ENCODE results near the gene CHPF. TPM values are rescaled to one million over a fixed set of nuclear protein-coding genes. Genes with fewer than 3 reads are reported as not detected.

Gene CHPF
- total RNA-seq, 1 experiment from 2014 or later, result 228 TPM

- H3K9ac ChIP-seq (ENCODE audit: low read length), result no peak overlapping the region
- H4K20me1 ChIP-seq (ENCODE audit: insufficient read depth), result no peaks in the 10 kb centered on the region
- no peak overlapping the region for H3K4me3 ChIP-seq (replicated peaks in 1 of 2; ENCODE audit: low read depth in 1 of 2, low read length in 2 of 2)
- ChIA-PET POLR2A (no interaction called here), RAD21 (ENCODE audit: low non-redundant PET in 1 of 2, low total read pairs in 2 of 2, uncharacterized antibody in 2 of 2, unreplicated experiment in 2 of 2) (no interaction called here), CTCF (interaction anchor here (0.6 to 7.7 kb wide), 3 partner anchors 8 to 129 kb away, joined by 4 to 103 read pairs (median 5); a partner anchor contains a TSS)
- no peak for ATAC-seq
- no peak for TF ChIP-seq EGR1 (IDR thresholded peaks at IDR 0.05; ENCODE audit: low read depth)
- no peak for TF ChIP-seq EZH2 (IDR thresholded peaks at IDR 0.05)
- no peak for TF ChIP-seq RAD21 (IDR thresholded peaks at IDR 0.05; ENCODE audit: low read depth)
- no peaks in the 10 kb centered on the region for H3K9me2 ChIP-seq (ENCODE audit: insufficient read depth)
- H3K36me3 ChIP-seq (ENCODE audit: control insufficient read depth in 1 of 2, insufficient read depth in 2 of 2, low read length in 2 of 2), result no peaks in the 10 kb centered on the region
- no peak for DNase-seq (ENCODE audit: low read depth, low spot score)
- intact Hi-C loops (cut with micrococcal nuclease), result loop anchor here (10.0 kb wide), 1 partner anchor 358 kb away; the partner anchor contains the start of genes CNPPD1, RETREG2 and SLC23A3
- H3K9me3 ChIP-seq (ENCODE audit: control insufficient read depth in 1 of 2, insufficient read depth in 1 of 2, low read depth in 1 of 2, low read length in 2 of 2), result no peaks in the 10 kb centered on the region
- no peak overlapping the region for H3K27ac ChIP-seq (ENCODE audit: low read depth, low read length)
- peaks cover 13 to 39% of the 10 kb centered on the region in 2 experiments; a peak in 3 of 4 replicates for H3K4me1 ChIP-seq (ENCODE audit: control insufficient read depth in 1 of 2, insufficient read depth in 2 of 2, low read length in 2 of 2)
- H2AFZ ChIP-seq (ENCODE audit: low read depth, low read length, poor library complexity, severe bottlenecking), result no peak overlapping the region
- no peak overlapping the region for H3K4me2 ChIP-seq (ENCODE audit: low read length)
- no peaks in the 10 kb centered on the region for H3K27me3 ChIP-seq (ENCODE audit: insufficient read depth, low read length)
- BruUV-seq (replicated peaks), result no TSS peak
- H3K79me2 ChIP-seq (ENCODE audit: insufficient read depth, low read length), result no peaks in the 10 kb centered on the region
These were observed 11.3 kb downstream of the CHPF start for GRCh38 chr2:219532378-219532649.

DNA sequence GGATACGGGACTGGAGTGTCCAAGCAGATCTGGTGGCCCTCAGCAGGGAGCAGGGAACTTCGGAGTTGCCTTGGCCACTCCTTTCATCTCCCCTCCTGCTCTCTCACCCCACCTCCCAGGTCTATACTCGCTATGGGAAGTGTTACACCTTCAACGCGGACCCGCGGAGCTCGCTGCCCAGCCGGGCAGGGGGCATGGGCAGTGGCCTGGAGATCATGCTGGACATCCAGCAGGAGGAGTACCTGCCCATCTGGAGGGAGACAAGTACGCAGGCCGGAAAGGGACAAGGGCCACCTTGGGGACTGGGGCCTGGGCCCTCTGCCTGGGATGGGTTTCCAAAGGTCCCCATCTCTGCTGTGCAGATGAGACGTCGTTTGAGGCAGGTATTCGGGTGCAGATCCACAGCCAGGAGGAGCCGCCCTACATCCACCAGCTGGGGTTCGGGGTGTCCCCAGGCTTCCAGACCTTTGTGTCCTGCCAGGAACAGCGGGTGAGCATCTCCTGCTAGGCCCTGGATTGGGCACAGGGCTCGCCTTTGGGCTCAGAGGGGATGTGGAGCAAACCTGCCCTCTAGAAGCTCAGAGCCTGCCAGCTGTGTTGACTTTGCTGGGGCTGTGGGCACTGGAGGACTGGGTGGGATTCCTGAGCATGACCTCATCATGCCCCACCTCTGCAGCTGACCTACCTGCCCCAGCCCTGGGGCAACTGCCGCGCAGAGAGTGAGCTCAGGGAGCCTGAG lies 11.8 kb downstream of the CHPF start:
- no peaks in the 10 kb centered on the region for H3K27me3 ChIP-seq (ENCODE audit: insufficient read depth, low read length)
- intact Hi-C loops (cut with micrococcal nuclease), result loop anchor here (10.0 kb wide), 1 partner anchor 357 kb away; the partner anchor contains the start of genes CNPPD1, RETREG2 and SLC23A3
- no peak overlapping the region for H3K4me2 ChIP-seq (ENCODE audit: low read length)
- ChIA-PET CTCF (interaction anchor here (0.6 to 7.7 kb wide), 6 partner anchors 8 to 129 kb away, joined by 3 to 103 read pairs (median 4); partner anchors contain the start of gene GMPPA), RAD21 (ENCODE audit: low non-redundant PET in 1 of 2, low total read pairs in 2 of 2, uncharacterized antibody in 2 of 2, unreplicated experiment in 2 of 2) (interaction anchor here in 1 of 2 experiments (2.9 kb wide), 1 partner anchor 129 kb away, joined by 20 read pairs; no protein-coding TSS in a partner anchor), POLR2A (no interaction called here)
- DNase-seq (ENCODE audit: low read depth, low spot score) (no peak), ATAC-seq (no peak)
- no peaks in the 10 kb centered on the region for H4K20me1 ChIP-seq (ENCODE audit: insufficient read depth)
- no peak overlapping the region for H2AFZ ChIP-seq (ENCODE audit: low read depth, low read length, poor library complexity, severe bottlenecking)
- no peaks in the 10 kb centered on the region for H3K9me3 ChIP-seq (ENCODE audit: control insufficient read depth in 1 of 2, insufficient read depth in 1 of 2, low read depth in 1 of 2, low read length in 2 of 2)
- no TSS peak for BruUV-seq (replicated peaks)
- no peaks in the 10 kb centered on the region for H3K79me2 ChIP-seq (ENCODE audit: insufficient read depth, low read length)
- H3K4me1 ChIP-seq (ENCODE audit: control insufficient read depth in 1 of 2, insufficient read depth in 2 of 2, low read length in 2 of 2), result peaks cover 13 to 39% of the 10 kb centered on the region in 2 experiments; a peak in 3 of 4 replicates
- no peaks in the 10 kb centered on the region for H3K9me2 ChIP-seq (ENCODE audit: insufficient read depth)
- TF ChIP-seq RAD21 (IDR thresholded peaks at IDR 0.05; ENCODE audit: low read depth) (no peak), CEBPB (IDR thresholded peaks at IDR 0.05; ENCODE audit: low read depth) (no peak), SRF (IDR thresholded peaks at IDR 0.05; ENCODE audit: low read depth) (no peak), TCF7L2 (IDR thresholded peaks at IDR 0.05; ENCODE audit: borderline replicate concordance, extremely low read depth, insufficient read depth, insufficient read length) (no peak), EGR1 (IDR thresholded peaks at IDR 0.05; ENCODE audit: low read depth) (no peak), POLR2AphosphoS5 (IDR thresholded peaks at IDR 0.05; ENCODE audit: low read depth, low read length) (no peak), ZNF274 (IDR thresholded peaks at IDR 0.05; ENCODE audit: low read depth, low read length) (no peak), CTCF (IDR thresholded peaks at IDR 0.05 in 2 of 3, conservative IDR thresholded peaks at IDR 0.05 in 1 of 3; ENCODE audit: borderline replicate concordance in 1 of 3, insufficient read depth in 1 of 3, low read depth in 2 of 3, low read length in 2 of 3) (no peak)
- H3K27ac ChIP-seq (ENCODE audit: low read depth, low read length), result no peak overlapping the region
- no peaks in the 10 kb centered on the region for H3K36me3 ChIP-seq (ENCODE audit: control insufficient read depth in 1 of 2, insufficient read depth in 2 of 2, low read length in 2 of 2)
- no peak overlapping the region for H3K4me3 ChIP-seq (replicated peaks in 1 of 2; ENCODE audit: low read depth in 1 of 2, low read length in 2 of 2)
- H3K9ac ChIP-seq (ENCODE audit: low read length), result no peak overlapping the region

All from HCT116 (cell line).